Astrocyte of the spinal cord (primary cell): ENCODE results near the gene MAPKBP1.

Experiments used
- DNase-seq: peaks from one replicate; pipeline ENCODE4 v3.0.0; 2011; ENCODE audit warnings: low read depth, low spot score
- H3K4me3 ChIP-seq: 2 replicates; pipeline ENCODE4 v1.5.1; 2011; ENCODE audit warnings: low read depth, mild to moderate bottlenecking, low read length, moderate library complexity
- in situ Hi-C: cut with HindIII; loops from 2 replicates; pipeline ENCODE4 v1.10.0; 2017; ENCODE audit warnings: low sequenced_read_pairs
- TF ChIP-seq, protein P1 (sequence below): IDR thresholded peaks from 2 replicates; pipeline ENCODE4 v1.5.1; 2012; ENCODE audit warnings: low read depth, mild to moderate bottlenecking, low read length, inconsistent platforms

Gene MAPKBP1

GRCh38 chr15:41797201-41797944, 23.1 kb downstream of the MAPKBP1 start:
- TF ChIP-seq, protein P1, sequence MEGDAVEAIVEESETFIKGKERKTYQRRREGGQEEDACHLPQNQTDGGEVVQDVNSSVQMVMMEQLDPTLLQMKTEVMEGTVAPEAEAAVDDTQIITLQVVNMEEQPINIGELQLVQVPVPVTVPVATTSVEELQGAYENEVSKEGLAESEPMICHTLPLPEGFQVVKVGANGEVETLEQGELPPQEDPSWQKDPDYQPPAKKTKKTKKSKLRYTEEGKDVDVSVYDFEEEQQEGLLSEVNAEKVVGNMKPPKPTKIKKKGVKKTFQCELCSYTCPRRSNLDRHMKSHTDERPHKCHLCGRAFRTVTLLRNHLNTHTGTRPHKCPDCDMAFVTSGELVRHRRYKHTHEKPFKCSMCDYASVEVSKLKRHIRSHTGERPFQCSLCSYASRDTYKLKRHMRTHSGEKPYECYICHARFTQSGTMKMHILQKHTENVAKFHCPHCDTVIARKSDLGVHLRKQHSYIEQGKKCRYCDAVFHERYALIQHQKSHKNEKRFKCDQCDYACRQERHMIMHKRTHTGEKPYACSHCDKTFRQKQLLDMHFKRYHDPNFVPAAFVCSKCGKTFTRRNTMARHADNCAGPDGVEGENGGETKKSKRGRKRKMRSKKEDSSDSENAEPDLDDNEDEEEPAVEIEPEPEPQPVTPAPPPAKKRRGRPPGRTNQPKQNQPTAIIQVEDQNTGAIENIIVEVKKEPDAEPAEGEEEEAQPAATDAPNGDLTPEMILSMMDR, result no peak
- H3K4me3 ChIP-seq, result no peak overlapping the region
- in situ Hi-C loops, result no loop called here
- no peak for DNase-seq

DNA sequence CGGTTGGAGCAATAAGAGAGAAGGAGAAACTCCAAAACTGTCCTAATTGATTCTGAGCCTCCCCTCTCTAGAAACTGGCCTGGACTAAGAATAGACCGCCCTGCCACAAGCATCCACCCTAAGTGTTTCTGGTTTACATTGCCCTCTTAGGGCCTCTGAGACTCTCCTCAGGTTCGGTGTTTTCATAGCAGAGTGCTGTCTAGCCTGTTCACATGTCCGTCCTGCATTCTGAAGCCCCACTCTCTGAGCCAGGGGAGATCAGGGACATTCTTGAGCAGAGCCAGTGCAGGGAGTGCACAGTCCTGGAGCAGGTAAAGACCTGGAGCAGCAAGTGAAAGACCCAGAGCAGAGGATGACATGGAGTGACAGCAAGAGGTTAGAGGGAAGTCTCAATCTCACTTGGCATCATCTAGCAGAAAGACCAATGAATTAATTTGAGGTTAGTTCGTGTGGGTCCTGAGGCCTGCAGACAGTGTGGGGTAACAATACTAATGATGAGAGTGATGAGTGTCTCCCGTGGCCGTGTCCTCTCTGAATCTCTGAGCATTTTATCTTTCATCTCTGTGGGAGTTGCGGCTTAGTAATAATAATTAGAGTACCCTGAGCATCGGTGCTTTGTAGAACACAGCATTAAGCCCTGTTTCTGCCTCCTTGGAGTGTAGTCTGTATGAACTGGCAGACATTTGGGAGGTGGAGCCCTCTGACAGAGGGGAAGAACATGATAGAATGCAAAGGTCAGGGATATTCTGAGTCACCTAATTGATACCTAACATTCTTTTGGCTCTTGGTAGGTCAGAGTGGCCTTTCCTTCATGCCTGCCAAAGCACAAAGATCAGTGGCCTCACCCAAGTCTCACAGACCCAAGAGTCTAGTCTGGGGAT, 24.6 kb downstream of the MAPKBP1 start:
- in situ Hi-C loops, result no loop called here
- DNase-seq, result no peak
- H3K4me3 ChIP-seq, result no peak overlapping the region
- TF ChIP-seq, protein P1, result no peak

DNA sequence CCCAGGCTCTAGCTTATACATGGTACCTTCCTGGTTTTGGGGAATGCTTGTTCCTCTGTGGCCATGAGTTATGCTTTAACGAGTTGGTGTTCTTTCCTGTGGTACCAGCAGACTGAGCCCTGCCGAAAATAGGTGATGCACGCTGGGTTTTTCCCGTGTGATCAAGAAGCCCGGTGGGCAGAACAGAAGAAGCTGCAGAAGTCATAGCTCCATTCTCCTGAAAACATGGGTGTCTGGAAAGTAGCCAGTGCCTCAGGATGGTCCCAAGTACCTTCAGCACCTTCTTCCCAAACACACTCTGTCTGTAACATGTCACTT, 25.2 kb downstream of the MAPKBP1 start:
- in situ Hi-C loops, result no loop called here
- TF ChIP-seq, protein P1, result no peak
- H3K4me3 ChIP-seq, result no peak overlapping the region
- DNase-seq, result no peak

- TF ChIP-seq, protein P1, result no peak
- in situ Hi-C loops, result no loop called here
- H3K4me3 ChIP-seq, result no peak overlapping the region
- no peak for DNase-seq
Measured at GRCh38 chr15:41801185-41801584, 26.9 kb downstream of the MAPKBP1 start.

DNA sequence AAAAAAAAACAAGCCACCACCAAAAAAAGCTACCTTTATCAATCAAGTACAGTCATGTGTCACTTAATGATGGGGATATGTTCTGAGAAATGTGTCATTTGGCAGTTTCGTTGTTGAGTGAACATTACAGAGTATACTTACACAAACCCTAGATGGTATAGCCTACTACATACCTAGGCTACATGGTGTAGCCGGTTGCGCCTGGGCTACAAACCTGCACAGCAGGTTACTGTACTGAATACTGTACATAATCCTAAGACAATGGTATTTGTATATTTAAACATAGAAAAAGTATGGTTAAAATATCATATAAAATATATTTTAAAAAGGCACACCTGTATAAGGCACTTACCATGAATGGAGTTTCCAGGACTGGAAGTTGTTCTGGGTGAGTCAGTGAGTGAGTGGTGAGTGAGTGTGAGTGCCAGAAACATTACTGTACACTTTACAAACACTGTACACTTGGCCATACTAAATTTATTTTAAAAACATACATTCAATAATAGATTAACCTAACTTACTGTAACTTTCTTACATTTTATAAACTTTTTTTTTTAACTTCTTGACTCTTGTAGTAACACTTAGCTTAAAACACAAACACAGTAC, 27.7 kb downstream of the MAPKBP1 start:
- in situ Hi-C loops, result no loop called here
- no peak overlapping the region for H3K4me3 ChIP-seq
- TF ChIP-seq, protein P1, result no peak
- peak; percentile 50 for DNase-seq

DNA sequence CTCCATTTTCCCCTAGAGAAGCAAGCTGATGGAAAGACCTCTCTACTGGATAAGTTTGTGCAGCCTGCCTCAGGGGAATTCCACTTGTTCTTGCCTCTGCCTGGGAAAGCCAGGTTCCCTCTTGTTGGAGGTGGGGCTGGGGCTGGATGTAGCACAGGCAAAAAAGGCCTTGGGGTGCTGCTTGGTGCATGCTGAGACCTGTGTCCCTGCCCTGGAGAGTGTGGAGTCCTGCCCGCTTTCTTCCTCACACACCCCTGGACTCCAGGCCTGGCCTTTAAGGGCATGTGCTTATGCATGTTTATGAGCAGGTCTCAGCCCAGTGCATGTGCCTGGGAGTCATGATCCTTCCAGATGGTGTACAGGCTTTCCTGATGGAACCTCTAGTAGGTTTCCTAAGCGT, 30.1 kb downstream of the MAPKBP1 start:
- no peak for DNase-seq
- in situ Hi-C loops, result no loop called here
- TF ChIP-seq, protein P1, result no peak
- no peak overlapping the region for H3K4me3 ChIP-seq
